ENCODE results near the gene CDKAL1.

GRCh38 chr6:20839630-20840029, 305.4 kb downstream of the CDKAL1 start:
- TF ChIP-seq CTCF (IDR thresholded peaks at IDR 0.05; ENCODE audit: low read length) (no peak), EZH2 (optimal IDR thresholded peaks at IDR 0.05; ENCODE audit: low read depth, low read length) (no peak)
